Mesenteric fat pad (tissue), 1 donor: ENCODE measurements around the gene KXD1. TPM values are rescaled to one million over a fixed set of nuclear protein-coding genes. Genes with fewer than 3 reads are reported as not detected.
"Not testable (repeated sequence)": the region's sequence is repeated elsewhere in the genome, so short reads cannot be mapped to it uniquely, and the experiment has no call there.

Source experiments
- DNase-seq: peaks from one replicate; pipeline ENCODE4 v3.0.0-alpha.2; 2020; ENCODE audit warnings: low spot score
- total RNA-seq: library from RNA; stranded (reverse); fragmentation: NEBNext Ultra II Directional; extraction: Animal tissue kit (Norgen Biotek cat#: 25700); gene quantifications from one replicate; pipeline ENCODE4 v1.2.1, GENCODE V29; 2021
- donor health status: DM: yes; HTN: yes; CAD: no.

KXD1 gene
- total RNA-seq, 1 donor from 2014 or later, result 90.9 TPM

- no peak for DNase-seq
Measured at GRCh38 chr19:18599485-18599884, 41.8 kb downstream of the KXD1 start.

GRCh38 chr19:18600692-18601397, 43.2 kb downstream of the KXD1 start:
- not testable (repeated sequence) for DNase-seq

GRCh38 chr19:18601875-18602274, 44.2 kb downstream of the KXD1 start:
- DNase-seq, result no peak

GRCh38 chr19:18603255-18603957, 45.7 kb downstream of the KXD1 start:
- DNase-seq, result no peak

GRCh38 chr19:18603958-18604819, 46.5 kb downstream of the KXD1 start:
- no peak for DNase-seq

- DNase-seq, result no peak
Measured at GRCh38 chr19:18604820-18605159, 47.1 kb downstream of the KXD1 start.

- DNase-seq, result no peak
Measured at GRCh38 chr19:18605196-18605545, 47.5 kb downstream of the KXD1 start.

GRCh38 chr19:18605546-18606280, 48.0 kb downstream of the KXD1 start:
- no peak for DNase-seq

- no peak for DNase-seq
Measured at GRCh38 chr19:18606281-18607225, 48.9 kb downstream of the KXD1 start, which contains the start of gene CRLF1. Gene CRLF1 (minus strand): TSS chr19:18606799. CDS start chr19:18606656, 143 bp downstream.

- DNase-seq, result no peak
Measured at GRCh38 chr19:18607226-18608101, 49.8 kb downstream of the KXD1 start.

- no peak for DNase-seq
Measured at GRCh38 chr19:18608102-18608804, 50.6 kb downstream of the KXD1 start.

- no peak for DNase-seq
Measured at GRCh38 chr19:18608805-18609716, 51.4 kb downstream of the KXD1 start.

- no peak for DNase-seq
Measured at GRCh38 chr19:18609717-18610051, 52.0 kb downstream of the KXD1 start.

GRCh38 chr19:18610245-18610555, 52.5 kb downstream of the KXD1 start:
- no peak for DNase-seq

GRCh38 chr19:18610556-18611326, 53.1 kb downstream of the KXD1 start:
- no peak for DNase-seq

GRCh38 chr19:18611327-18612050, 53.8 kb downstream of the KXD1 start:
- no peak for DNase-seq
